ENCODE measurements around the gene MORC1.
"Not testable (repeated sequence)": the region's sequence is repeated elsewhere in the genome, so short reads cannot be mapped to it uniquely, and the experiment has no call there.

The MORC1 gene

DNA sequence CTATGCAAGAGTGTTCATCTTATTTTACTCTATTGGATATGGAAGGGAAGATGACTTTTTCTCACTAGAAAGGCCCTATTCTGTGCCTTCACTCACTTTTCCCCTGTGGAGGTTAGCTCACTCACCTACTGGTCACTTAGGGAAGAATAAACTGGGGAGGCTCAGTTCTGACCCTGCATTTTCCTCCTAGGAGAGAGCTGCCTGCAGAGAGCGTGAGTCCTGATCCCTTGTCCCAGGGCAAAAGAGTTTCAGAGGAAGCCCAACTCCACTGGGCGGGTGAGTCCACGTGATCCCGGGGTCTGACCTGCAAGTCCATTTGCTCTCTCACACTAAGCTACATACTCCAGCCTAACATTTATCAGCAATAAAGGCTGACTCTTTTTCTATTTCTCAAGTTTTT is 8.4 kb downstream of the MORC1 start:
- no peak overlapping the region for H3K4me3 ChIP-seq (ENCODE audit: low read depth, low read length)
- TF ChIP-seq, protein P1, sequence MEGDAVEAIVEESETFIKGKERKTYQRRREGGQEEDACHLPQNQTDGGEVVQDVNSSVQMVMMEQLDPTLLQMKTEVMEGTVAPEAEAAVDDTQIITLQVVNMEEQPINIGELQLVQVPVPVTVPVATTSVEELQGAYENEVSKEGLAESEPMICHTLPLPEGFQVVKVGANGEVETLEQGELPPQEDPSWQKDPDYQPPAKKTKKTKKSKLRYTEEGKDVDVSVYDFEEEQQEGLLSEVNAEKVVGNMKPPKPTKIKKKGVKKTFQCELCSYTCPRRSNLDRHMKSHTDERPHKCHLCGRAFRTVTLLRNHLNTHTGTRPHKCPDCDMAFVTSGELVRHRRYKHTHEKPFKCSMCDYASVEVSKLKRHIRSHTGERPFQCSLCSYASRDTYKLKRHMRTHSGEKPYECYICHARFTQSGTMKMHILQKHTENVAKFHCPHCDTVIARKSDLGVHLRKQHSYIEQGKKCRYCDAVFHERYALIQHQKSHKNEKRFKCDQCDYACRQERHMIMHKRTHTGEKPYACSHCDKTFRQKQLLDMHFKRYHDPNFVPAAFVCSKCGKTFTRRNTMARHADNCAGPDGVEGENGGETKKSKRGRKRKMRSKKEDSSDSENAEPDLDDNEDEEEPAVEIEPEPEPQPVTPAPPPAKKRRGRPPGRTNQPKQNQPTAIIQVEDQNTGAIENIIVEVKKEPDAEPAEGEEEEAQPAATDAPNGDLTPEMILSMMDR (IDR thresholded peaks at IDR 0.05; ENCODE audit: low read depth, low read length), result no peak

DNA sequence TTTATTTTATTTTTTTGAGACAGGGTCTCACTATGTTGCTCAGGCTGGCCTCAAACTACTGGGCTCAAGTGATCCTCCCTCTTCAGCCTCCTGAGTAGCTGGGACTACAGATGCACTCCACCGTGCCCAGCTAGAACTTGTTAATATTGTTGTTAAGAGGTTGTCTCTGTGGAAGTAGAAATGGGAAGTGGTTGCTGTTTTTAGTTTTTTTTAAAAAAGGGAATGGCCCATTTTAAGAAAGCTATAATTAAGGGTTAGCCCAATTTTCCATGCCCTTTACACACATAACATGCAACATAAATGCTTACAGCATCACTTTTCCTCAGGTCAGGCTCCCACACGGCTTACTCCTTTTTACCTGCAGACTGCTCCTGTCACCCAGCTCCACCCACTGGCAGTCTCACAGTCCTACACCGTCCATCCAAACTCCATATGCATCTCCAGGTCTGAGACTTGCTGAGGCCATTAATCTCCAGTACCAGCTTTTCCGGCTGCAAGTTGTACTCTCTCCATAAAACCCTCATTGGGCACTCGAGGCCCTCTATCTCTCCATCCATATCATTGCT is 19.8 kb downstream of the MORC1 start:
- TF ChIP-seq, protein P1 (IDR thresholded peaks at IDR 0.05; ENCODE audit: low read depth, low read length), result no peak
- H3K4me3 ChIP-seq (ENCODE audit: low read depth, low read length), result no peak overlapping the region

DNA sequence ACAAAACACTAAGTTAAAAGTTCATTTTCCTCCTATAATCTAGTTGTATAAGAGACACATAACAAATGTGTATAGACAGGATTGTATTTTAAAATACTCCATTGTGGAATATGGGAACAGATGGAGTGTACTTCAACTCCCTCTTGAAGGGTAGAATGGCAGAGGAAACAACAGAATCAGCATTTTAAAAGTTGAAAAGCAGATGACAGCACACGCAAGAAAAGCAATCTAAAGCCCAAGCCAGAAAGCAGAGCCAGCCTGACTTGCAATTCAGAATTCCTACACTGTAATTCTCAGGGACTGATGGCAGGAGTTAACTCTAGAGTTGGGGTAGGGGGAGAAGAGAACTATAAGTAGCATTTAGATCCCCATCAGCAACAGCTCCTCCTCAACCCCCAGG is 22.8 kb downstream of the MORC1 start:
- TF ChIP-seq, protein P1 (IDR thresholded peaks at IDR 0.05; ENCODE audit: low read depth, low read length), result no peak
- no peak overlapping the region for H3K4me3 ChIP-seq (ENCODE audit: low read depth, low read length)

DNA sequence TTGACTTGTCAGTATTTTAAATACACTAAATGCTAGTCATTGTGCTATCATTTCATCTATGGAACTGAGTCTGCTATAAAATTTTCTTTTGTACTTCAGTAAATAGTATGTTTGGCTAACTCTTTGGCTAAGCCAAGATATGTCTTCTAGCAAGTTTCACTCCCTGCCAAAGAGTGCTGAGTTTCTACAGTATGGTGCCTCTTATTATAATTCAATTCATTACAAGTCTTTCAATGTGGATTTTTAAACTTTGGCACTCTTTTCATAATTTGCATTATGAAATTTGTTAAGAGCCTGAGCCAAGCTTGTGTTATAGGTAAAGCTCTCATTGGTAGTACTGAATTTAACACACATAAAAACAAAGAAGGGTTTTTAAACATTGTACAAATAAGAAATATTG is 24.4 kb downstream of the MORC1 start:
- TF ChIP-seq, protein P1 (IDR thresholded peaks at IDR 0.05; ENCODE audit: low read depth, low read length), result no peak
- H3K4me3 ChIP-seq (ENCODE audit: low read depth, low read length), result no peak overlapping the region

DNA sequence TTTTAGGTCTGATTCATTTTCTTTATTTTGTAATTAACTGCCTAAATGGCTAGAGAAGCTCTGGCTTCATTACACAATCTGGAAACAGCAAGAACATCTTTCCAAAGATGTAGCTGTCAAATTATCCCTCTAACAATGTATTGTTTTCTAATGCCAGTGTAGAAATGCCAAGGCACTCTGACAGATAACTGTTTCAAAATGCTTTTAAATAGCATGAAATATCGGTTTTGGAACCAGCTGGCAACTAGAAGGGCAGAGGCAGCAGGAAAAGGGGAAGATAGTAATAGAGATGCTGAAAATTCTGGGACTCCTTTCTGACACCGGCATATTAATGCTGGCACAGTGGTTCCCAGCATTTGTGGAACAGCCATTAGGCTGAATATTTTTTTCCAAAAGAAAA is 26.1 kb downstream of the MORC1 start:
- TF ChIP-seq, protein P1 (IDR thresholded peaks at IDR 0.05; ENCODE audit: low read depth, low read length), result no peak
- H3K4me3 ChIP-seq (ENCODE audit: low read depth, low read length), result no peak overlapping the region

DNA sequence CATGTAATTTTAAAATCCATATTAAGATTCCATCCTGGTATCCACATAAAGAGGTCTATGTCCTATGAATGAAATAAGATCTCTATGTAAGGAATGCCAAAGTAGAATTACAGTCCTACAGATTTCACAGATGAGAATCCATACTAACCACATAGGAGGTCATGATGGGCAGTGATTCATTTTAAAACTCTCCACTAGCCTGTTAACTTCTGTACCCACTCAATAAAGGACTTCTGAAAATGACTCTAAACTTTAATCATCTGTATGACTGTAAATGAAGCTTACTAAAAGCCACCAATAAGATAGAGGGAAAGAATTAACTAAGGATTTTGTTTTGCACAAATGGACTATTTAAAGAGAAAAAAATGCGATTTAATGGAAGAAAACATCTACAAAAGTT is 28.7 kb downstream of the MORC1 start:
- TF ChIP-seq, protein P1 (IDR thresholded peaks at IDR 0.05; ENCODE audit: low read depth, low read length), result no peak
- no peak overlapping the region for H3K4me3 ChIP-seq (ENCODE audit: low read depth, low read length)

DNA sequence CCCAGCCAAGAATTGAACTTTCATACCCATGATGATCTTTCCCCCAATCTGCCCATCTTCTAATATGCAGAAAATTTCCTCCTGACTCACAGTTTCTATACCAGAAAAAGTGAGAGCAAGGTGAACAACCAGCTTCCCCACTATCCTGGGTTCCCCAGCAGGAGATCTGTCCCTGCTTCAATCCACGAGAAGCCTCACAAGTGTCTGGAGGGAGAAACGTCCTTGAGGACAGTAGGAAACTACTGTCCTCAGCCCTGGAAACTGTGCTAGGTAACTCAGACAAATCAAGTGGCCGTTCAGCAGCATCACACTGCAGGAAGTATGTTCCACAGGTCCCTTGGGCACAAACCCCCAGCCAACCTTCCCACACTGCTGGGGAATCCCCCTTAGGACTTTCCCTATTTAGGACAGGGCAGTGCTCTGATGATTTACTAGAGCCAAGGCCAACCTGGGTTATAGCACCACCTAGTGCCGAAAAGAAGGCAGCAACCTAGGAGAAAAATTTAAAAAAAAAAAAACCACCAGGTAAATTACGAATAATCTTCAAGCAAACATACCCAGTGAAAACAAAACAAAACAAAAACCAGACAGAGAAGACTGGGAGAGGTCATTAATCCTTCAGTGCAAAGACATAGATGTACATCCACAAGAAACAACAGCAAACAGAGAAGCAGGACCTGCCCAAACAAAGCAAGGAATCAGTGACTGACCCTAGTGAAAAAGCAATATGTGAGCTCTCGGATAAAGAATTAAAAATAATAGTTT is 36.0 kb downstream of the MORC1 start:
- no peak overlapping the region for H3K4me3 ChIP-seq (ENCODE audit: low read depth, low read length)
- TF ChIP-seq, protein P1 (IDR thresholded peaks at IDR 0.05; ENCODE audit: low read depth, low read length), result peak; percentile 53

DNA sequence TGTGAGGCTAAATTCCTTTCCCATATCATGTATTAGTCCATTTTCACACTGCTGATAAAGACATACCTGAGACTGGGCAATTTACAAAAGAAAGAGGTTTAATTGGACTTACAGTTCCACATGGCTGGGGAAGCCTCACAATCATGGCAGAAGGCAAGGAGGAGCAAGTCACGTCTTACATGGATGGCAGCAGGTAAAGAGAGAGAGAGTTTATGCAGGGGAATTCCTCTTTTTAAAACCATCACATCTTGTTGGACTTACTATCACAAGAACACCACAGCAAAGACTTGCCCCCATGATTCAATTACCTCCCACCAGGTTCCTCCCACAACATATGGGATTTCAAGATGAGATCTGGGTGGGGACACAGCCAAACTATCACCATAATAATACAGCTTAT is 37.8 kb downstream of the MORC1 start:
- H3K4me3 ChIP-seq (ENCODE audit: low read depth, low read length), result not testable (repeated sequence)

All from WI38 (cell line).